Cerebellar nuclear complex (tissue), 1 donor: ENCODE data around the gene HAVCR1.
"Not testable (repeated sequence)": the region's sequence is repeated elsewhere in the genome, so short reads cannot be mapped to it uniquely, and the experiment has no call there.

Experiments used
- DNase-seq, 2 experiments: peaks; one replicate each; lab custom pipeline; 2025; lab: John Stamatoyannopoulos, UW

Gene HAVCR1

DNA sequence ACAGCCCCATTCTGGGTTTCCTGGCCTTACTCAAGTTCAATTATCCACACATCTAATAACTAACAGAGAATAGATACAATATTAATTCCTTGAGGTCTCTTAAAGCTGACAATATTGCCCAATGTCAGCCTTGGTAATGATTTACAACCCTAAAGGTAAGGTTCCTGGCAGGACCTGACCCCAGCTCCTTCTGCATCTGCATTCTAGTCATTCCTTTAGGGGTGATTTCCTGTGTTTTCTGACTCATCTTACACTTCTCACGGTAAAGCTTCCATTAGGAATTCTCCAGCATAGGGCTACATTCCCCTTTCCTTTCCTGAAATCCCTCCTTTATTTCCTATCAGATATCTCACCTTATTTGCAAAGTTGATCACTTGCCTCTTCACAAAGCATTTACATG lies 9.3 kb downstream of the HAVCR1 start:
- DNase-seq, result no peak

DNA sequence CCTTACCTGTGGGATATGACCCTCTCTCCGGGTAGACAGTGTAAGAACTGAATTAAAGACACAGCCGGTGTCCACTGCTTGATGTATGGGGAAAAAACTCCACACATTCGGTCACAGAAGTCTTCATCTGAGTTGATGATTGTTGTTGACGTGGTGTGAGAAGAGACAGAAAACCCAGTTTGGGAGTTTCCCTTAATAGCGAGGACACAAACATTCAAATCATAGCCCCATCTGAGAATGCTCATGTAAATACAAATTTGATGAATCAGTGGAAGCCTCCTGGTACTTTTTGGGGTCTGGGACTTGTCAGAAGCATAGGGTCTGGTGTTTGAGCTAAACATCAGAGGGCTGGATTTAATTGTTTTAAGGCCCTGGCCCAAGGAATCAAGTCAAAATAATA lies 11.0 kb downstream of the HAVCR1 start:
- no peak for DNase-seq

DNA sequence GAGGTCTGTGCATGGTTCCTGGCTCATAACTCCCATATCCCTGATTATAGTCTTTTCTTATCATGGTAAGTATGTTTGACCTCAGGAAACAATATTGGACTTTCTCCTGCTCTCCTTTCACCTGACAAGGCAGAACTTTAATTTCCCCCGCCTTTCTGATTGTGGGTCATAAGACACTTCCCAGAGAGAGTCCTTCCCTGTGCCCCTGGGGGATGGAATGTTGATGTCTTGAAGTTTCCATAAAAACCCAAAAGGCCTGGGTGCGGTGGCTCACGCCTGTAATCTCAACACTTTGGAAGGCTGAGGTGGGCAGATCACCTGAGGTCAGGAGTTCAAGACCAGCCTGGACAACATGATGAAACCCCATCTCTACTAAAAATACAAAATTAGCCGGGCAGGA lies 11.9 kb downstream of the HAVCR1 start:
- not testable (repeated sequence) for DNase-seq

DNA sequence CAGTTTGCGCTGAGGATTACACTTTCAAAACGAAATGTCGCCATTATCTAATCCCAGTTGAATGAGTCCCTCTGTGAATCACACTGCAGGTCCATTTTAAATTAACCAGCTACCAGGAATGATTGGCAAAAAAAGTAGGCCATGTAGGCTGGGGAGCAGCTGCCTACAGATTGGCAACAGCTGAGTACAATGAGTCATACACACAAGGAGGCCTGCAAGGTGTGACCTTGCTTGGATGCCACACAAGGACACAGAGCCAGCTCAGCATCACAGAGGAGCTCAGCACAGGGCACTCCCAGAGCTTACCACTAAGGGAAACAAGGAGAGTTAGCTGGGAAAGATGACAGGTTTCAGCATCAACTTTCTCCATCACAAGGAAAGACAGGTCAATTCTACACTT lies 12.9 kb downstream of the HAVCR1 start:
- peak in 1 of 2 experiments; percentile 22 for DNase-seq

DNA sequence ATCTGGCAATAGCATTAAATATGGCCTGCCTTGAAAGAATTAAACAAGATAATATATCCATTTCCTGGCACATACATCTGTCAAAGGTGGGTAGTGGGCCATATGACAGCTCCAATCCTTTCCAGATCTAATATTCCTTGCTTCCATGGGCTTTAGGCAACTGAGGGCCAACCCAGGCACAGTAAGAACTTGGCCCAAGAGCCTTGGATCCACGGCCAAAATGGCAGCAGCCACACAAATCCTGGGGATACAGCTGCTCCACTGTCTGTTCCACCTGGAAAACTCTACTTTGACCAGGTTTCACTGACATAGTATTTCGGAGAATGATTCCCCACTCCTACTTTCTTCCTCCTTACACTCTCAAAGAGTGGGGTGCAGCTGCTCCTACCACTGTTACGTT lies 13.3 kb downstream of the HAVCR1 start:
- peak in 1 of 2 experiments; percentile 35 for DNase-seq

DNA sequence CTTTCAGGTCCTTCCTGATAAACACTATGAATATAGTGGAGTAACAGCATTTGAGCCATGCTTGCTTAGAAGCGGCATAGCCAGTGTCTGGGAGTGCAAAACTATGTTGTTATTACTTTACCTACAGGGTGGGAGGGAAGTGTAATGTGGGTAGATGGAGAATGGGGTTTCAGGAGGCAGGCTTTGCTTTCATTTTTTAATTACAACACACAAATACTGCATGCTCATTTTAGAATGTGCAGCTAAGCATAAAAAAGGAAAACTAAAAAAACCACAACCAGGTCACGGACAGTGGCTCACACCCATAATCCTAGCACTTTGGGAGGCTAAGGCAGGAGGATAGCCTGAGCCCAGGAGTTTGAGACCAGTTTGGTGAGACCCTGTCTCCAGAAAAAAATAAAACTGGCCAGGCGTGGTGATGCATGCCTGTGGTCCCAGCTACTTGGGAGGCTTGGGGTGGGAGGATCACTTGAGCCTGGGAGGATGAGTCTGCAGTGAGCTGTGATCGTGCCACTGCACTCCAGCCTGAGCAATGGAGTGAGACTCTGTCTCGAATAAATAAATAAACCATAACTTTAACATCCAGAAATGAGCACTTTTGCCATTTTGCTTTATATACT lies 20.2 kb downstream of the HAVCR1 start:
- no peak for DNase-seq

DNA sequence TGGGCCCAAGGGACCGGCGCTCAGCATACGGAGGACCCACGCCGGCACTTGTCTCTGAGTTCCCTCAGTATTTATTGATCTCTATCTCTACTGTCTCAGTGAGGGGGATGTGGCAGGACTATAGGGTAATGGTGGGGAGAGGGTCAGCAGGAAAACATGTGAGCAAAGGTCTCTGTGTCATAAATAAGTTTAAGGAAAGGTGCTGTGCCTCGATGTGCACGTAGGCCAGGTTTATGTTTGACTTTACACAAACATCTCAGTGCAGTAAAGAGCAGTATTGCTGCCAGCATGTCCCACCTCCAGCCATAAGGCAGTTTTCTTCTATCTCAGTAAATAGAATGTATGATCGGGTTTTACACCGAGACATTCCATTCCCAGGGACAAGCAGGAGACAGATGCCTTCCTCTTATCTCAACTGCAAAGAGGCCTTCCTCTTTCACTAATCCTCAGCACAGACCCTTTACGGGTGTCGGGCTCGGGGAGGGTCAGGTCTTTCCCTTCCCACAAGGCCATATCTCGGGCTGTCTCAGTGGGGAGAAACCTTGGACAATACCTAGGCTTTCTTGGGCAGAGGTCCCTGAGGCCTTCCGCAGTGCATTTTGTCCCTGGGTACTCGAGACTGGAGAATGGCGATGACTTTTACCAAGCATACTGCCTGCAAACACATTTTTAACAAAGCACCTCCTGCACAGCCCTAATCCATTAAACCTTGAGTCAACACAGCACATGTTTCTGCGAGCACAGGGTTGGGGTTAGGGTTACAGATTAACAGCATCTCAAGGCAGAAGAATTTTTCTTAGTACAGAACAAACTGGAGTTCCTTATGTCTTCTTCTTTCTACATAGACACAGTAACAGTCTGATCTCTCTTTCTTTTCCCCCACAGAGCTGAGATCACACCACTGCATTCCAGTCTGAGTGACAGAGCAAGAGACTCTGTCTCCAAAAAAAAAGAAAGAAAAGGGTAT lies 24.5 kb downstream of the HAVCR1 start:
- DNase-seq, result not testable (repeated sequence)

DNA sequence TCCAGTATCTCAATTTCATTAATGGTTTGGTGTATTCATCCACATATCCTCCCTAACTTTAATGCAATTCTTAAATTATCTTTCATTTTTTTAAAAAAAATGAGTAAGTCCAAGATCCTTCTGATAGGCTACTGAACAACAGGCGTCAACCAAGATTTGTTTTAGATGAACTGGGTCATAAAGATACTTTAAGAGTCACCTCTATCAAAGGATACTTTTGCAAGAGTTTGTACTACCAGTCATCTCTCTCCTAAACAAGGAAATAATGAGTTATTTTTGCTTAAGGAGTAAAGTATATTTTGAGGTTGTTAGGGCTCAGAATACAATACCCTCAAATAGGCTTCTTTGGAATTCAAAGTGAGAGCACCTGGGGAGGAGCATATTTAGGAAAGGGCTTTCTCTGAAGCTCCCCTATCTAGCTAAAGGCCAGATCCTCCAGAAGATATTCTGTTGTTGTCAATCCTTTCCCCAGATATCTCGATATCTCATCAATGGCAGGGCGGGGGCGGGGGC lies 25.8 kb downstream of the HAVCR1 start:
- no peak for DNase-seq

DNA sequence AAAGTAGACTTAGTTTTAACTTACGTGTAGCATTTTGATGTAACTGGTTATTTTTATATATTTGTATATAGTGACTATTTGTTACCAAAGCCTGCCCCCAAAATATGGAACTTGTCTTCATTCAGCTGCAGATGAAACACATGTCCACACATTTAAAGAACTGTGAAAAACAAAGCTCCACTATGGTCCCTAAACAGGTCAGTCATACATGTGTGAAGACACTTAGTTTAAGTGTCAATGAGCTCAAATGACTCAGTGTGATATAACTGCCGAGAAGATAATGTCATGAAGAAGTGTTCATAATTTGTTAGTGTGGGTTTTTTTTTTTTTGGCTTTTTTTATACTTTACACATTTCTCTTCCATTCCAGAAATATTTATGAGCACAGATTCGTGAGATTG lies 28.2 kb downstream of the HAVCR1 start:
- DNase-seq, result no peak

DNA sequence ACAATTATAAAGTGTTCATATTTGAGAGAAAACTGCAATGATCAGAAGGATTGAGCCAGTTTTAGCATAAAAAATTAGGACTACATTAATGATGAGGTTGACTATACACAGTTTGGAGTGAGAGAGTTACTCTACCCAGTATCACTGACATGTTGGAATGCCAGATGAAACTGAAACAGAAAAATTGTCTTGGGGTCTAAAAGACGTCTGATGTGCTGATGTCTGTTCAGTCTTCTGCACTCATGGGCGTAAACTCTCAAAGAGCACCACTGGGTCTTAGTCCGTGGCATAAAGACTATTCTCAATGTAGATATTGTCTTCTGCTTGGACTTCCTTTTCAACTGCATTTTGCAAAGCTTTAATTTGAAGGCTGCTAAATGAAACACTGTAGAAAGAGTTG lies 29.5 kb downstream of the HAVCR1 start:
- no peak for DNase-seq

DNA sequence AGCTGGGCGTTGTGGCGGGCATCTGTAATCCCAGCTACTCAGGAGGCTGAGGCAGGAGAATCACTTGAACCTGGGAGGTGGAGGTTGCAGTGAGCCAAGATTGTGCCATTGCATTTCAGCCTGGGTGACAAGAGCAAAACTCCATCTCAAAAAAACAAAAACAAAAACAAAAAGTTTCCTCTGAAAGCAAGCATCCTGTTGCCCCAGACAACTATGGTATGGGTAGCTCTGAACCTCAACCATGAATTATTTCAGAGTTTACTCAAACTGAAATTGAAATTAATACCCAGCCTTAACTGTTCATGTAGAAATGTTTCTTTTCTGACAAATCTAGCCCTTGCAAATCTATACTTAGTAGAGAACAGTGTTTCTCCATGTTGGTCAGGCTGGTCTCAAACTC lies 31.3 kb downstream of the HAVCR1 start:
- DNase-seq, result not testable (repeated sequence)

DNA sequence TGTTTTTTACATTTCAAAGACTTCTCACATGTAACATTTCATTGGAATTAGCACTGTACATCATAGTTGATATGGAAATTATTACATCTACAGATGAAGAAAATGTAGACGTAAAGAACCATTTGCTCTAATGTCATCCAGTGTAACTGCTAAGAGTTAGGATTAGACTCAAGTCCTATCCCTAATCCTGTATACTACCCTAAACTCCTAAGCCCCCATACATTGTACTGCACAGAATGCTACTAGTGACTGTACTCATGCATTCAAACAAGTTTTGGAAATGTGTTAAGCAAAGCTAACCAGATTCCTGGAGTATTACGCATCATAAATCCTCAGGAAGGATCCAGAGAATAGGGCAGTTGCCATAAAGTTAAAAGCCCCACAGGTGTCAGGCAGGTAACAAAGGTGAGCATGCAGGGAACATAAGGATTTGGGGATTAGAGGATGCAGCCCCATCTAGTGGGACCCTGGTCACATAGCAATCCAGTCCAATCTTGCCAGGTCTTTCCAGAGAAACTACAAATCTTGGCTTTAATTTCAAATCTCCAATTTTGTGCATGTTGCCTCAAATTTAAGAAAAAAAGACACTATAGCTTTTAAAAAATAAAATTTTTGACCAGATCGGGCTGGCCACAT lies 32.0 kb downstream of the HAVCR1 start:
- no peak for DNase-seq

DNA sequence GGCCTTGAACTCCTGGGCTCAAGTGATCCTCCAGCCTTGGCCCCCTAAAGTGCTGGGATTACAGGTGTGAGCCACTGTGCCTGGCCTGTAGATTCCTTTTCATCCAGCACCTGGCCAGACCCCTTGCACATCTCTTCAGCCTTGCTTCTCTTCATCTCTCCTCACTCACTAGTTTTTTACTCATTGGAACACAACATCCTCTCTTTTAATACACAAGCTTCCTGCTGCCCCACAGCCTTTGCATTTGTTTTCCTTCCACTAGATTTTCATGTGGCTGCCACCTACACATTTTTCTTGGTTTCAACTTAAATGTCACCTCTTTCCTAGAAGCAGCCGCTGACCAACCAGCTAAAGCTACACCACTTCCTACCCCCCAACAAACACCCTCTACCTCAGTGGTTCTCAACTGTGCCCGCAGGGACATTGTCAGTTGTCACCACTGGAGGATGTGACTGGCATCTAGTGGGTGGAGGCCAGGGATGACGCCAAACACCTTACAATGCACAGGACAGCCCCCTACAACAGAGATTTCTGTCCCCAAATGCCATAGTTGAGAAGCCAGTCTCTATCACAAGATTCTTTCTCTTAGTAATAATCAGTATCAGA lies 33.7 kb downstream of the HAVCR1 start:
- no peak for DNase-seq

DNA sequence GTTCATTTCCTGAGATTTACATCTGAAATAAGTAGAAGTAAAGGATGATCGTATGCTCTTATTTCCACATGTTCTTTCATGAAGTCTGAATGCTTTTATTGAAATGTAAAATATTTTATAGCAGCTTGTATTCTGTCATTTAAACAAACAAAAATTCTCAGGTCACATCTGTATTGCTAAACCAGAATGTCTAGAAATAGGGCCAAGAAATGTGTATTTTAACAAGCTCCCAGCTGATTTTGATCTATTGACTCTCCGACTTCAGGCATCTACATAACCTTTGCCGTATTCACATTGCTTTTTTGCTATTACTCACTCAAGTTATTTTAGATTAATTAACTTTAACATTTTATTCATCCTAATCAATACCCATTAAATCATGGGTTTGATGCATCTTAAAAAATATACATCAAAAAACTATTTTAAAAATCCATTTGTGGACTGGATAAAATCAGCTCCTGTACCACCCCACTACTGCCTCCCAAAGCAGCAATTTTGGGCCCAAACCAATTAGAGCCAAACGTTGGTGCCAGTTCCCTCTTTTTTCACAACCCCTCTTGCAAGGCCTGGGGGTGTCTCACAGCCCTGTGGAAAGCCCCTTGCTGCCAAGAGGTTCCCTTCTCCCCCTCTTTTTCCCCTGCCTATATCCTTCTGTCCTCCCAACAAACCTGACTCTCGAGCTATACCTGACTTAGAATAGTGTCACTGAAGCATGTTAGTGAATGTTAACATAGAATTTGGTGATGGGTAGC lies 34.5 kb downstream of the HAVCR1 start:
- DNase-seq, result no peak

DNA sequence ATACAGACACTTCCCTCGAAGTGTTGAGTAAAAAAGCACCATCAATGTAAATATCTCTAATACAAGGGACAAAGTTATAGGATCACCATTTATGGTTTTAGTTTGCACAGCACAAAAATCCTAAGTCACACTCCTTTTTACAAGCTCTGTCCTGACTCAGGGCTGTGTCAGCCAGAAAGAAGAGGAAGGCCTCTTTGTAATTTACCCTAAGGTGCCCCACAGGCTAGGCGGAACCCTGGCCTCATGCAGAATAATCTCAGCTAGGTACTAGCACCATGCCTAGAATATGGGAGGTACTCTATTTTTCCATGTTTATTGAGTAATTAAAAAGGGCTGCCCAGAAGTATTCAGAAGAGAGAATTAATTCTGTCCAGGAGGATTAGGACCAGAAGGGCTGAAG lies 36.9 kb downstream of the HAVCR1 start:
- DNase-seq, result no peak

DNA sequence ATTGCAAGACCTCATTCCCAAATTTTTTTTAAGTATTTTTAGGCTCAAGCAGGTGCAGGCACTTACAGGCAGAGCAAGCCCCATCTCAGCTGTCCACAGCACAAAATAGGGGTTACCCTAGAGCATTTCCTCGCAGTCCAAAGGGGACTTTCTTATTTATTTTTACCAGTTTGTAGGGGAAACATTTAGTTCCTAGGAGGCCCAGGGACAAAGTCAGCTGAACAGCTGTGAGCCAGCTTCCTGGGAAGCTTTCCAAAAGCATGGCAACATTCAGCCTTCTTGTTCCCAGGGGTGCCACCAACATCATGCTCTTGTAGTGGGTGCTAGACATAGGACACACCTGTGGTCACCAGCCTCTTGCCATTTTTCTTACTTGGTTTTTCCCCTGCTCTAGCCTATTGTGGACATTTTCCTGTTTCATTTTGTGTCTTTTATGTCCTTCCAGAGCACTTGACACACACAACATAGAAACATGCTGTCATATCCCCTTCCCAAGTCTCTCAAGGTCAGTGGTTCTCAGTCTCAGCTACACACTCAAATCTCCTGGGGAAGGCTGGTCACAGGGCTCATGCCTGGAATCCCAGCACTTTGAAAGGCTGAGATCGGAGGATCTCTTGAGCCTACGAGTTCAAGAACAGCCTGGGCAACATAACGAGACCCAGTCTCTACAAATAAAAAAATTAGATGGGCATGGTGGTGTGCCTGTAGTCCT lies 38.2 kb downstream of the HAVCR1 start:
- no peak for DNase-seq

DNA sequence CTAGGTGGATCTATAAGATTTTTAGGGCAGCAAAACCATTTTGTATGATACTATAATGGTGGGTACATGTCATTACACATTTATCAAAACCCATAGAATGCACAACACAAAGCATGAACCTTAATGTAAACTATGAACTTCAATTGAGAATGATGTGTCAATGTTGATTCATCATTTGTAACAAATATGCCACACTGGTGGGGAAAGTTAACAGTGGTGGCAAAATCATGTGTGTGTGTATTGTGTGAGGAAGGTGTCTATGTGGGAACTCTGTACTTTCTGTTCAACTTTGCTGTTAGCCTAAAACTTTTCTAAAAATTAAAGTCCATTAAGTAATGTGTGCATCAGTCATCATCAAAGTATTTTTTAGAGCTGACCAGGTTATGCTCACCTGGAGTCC lies 38.9 kb downstream of the HAVCR1 start:
- DNase-seq, result no peak

DNA sequence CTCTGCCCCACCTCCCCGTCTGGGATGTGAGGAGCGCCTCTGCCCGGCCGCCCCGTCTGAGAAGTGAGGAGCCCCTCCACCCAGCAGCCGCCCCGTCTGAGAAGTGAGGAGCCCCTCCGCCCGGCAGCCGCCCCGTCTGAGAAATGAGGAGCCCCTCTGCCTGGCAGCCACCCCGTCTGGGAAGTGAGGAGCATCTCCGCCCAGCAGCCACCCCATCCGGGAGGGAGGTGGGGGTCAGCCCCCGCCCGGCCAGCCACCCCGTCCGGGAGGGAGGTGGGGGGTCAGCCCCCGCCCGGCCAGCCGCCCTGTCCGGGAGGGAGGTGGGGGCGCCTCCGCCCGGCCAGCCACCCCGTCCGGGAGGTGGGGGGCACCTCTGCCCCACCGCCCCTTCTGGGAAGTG lies 44.8 kb downstream of the HAVCR1 start:
- not testable (repeated sequence) for DNase-seq

DNA sequence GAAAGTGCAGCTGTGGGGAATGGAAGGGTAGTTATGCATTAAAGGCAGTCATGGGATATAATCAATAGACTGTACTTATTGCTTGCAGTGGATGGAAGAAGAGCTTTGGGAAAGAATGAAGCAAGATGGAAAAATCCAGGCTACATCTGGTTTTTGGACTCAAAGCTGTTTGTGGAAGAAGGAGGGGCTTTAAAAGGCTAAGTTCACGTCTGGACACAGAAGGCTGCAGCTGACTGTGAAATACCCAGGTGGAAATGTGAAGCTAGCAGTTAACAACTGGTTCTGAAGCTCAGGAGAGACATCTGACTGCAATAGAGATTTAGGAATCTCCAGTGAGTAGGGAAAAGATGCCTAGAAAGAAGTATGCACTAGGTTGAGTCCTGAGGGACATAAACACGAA lies 52.7 kb downstream of the HAVCR1 start:
- DNase-seq, result no peak

DNA sequence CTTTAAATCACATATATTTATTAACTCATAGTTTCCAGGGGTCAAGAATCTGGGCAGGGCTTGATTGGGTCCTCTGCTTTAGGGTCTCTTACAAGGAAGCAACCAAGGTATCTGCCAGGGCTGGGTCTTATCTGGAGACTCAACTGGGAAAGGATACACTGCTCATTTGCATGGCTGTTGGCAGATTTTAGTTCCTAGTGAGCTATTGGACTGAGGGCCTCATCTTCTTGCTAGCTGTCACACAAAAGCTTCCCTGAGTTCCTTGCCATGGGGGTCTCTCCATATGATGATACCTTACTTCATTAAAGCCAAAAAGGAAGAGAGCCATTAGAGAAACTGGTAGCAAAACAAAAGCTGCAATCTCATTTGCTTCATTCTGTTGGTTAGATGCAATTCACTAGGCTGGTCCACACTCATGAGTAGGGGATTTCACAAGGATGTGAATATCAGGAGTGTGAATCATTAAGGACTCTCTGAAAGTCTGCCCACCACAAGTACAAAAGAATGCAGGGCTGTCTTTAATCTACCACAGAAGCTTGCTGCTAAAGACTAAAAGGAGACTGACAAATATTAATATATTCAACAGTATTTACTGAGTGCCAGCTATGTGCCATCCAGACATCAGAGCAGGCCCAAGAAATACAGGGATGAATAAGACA lies 53.9 kb downstream of the HAVCR1 start:
- no peak for DNase-seq
